Uterus (tissue), 4 donors: ENCODE measurements around the gene NT5C3A. TPM values are rescaled to one million over a fixed set of nuclear protein-coding genes. Genes with fewer than 3 reads are reported as not detected.
A peak's percentile ranks its signal among the peaks of the same experiment; 100 is the strongest.
"Not testable (repeated sequence)": the region's sequence is repeated elsewhere in the genome, so short reads cannot be mapped to it uniquely, and the experiment has no call there.

Experiments used
- DNase-seq, 2 donors: peaks; one replicate each; pipeline ENCODE4 v3.0.0-alpha.2; 2019 to 2020
- H3K27ac ChIP-seq, 2 donors: fragments of 200-600 bp; sonication (generic); 1 replicate in 1 of 2; 2 replicates in 1 of 2; pipeline ENCODE4 v1.5.1; 2016 to 2018
- H3K27me3 ChIP-seq, 2 donors: fragments of 200-600 bp; sonication (generic); one replicate each; pipeline ENCODE4 v1.5.1; 2018 to 2019; ENCODE audit warnings: control low read depth in 1 of 2
- H3K36me3 ChIP-seq, 2 donors: fragments of 200-600 bp; sonication (generic); one replicate each; pipeline ENCODE4 v1.5.1; 2019; ENCODE audit warnings: control low read depth in 1 of 2
- H3K4me1 ChIP-seq, 2 donors: fragments of 200-600 bp; sonication (generic); one replicate each; pipeline ENCODE4 v1.5.1; 2018 to 2019; ENCODE audit warnings: control low read depth in 1 of 2
- H3K4me3 ChIP-seq, 2 donors: fragments of 200-600 bp; sonication (generic); 1 replicate in 1 of 2; 2 replicates in 1 of 2; pipeline ENCODE4 v1.5.1; 2018 to 2019; ENCODE audit warnings: mild to moderate bottlenecking in 1 of 2
- H3K9me3 ChIP-seq, 2 donors: fragments of 200-600 bp; sonication (generic); one replicate each; pipeline ENCODE4 v1.5.1; 2019; ENCODE audit warnings: control low read depth in 1 of 2
- POLR2A ChIP-seq, 2 donors: fragments of 450-650 bp; IDR thresholded peaks; one replicate each; pipeline ENCODE4 v1.6.1; 2016; ENCODE audit warnings: antibody characterized with exemption in 2 of 2, mild to moderate bottlenecking in 1 of 2, moderate library complexity in 1 of 2
- intact Hi-C: fragments of 100-400 bp; cut with DNase I; formaldehyde crosslinking; loops from one replicate; pipeline ENCODE4 v1.15.1; 2023; ENCODE audit warnings: low total_unique reads
- total RNA-seq, 4 donors: library from RNA; depleted of rRNA in 3 of 4; stranded (reverse); fragments of >200 nt in 3 of 4; gene quantifications; one replicate each; pipeline versions ENCODE4 v1.1.0 to v1.2.4, GENCODE V29; 2014 to 2023
- TF ChIP-seq, protein P1 (sequence below), 4 experiments: fragments of 200-600 bp in 2 of 4; fragments of 450-650 bp in 2 of 4; sonication (generic) in 2 of 4; IDR thresholded peaks; one replicate each; pipeline ENCODE4 v1.5.1; 2016 to 2019; ENCODE audit warnings: antibody characterized with exemption in 4 of 4, mild to moderate bottlenecking in 2 of 4, moderate library complexity in 1 of 4
- donor health status: DM: yes; HTN: yes; CAD: no.

Gene NT5C3A
- total RNA-seq, 4 donors from 2014 or later: 21.3 to 50.2 (median 42.1) TPM

DNA sequence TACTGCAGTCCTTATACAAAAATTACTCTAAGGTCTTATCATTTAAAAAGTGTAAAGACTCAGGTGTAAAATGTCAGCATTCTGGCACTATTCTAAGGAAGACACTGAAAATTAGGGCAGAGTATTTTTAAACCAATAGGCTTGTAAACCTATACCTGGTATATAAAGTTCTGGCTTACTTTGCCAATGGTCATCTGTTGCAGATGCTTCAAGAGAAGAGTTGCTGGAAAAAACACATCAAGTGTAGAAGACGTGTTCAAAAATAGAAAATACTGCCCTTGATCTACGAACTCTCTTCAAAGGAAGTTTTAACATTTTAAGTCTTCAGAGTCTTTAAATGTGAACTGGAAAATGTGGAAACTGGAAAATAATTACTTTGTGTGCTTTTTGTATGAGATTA is 23.9 kb downstream of the NT5C3A start:
- peak overlapping the region in 1 of 2 donors; percentile 38 for H3K4me3 ChIP-seq
- peaks cover 0 to 4% of the 10 kb centered on the region in 2 donors for H3K4me1 ChIP-seq
- no peak for DNase-seq
- H3K27ac ChIP-seq: peak overlapping the region in 1 of 2 donors; percentile 93
- intact Hi-C loops: no loop called here
- H3K9me3 ChIP-seq: no peaks in the 10 kb centered on the region
- H3K27me3 ChIP-seq: no peaks in the 10 kb centered on the region
- H3K36me3 ChIP-seq: no peaks in the 10 kb centered on the region
- TF ChIP-seq, protein P1, sequence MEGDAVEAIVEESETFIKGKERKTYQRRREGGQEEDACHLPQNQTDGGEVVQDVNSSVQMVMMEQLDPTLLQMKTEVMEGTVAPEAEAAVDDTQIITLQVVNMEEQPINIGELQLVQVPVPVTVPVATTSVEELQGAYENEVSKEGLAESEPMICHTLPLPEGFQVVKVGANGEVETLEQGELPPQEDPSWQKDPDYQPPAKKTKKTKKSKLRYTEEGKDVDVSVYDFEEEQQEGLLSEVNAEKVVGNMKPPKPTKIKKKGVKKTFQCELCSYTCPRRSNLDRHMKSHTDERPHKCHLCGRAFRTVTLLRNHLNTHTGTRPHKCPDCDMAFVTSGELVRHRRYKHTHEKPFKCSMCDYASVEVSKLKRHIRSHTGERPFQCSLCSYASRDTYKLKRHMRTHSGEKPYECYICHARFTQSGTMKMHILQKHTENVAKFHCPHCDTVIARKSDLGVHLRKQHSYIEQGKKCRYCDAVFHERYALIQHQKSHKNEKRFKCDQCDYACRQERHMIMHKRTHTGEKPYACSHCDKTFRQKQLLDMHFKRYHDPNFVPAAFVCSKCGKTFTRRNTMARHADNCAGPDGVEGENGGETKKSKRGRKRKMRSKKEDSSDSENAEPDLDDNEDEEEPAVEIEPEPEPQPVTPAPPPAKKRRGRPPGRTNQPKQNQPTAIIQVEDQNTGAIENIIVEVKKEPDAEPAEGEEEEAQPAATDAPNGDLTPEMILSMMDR (IDR thresholded peaks at IDR 0.05): no peak
- no peak for TF ChIP-seq POLR2A (IDR thresholded peaks at IDR 0.05)

DNA sequence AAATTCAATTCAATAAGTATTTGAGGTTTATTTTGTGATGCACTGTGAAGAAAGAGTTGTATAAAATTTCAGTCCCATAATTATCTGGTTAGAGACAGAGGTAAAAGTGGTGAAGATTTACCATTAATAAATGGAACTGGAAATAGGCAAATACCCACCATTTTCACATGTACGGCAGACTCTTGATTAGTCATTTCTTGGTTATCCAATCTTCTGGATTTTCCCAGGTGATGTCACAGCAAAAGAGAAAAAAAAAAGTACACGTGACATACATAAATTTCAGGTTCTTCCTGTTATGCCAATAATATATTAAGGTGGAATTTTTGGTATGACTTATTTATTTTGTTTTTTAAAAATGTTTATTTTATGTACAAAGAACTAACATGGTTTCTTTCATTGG is 26.8 kb downstream of the NT5C3A start:
- intact Hi-C loops: no loop called here
- no peak for DNase-seq
- H3K27me3 ChIP-seq: no peaks in the 10 kb centered on the region
- no peak overlapping the region for H3K4me3 ChIP-seq
- H3K4me1 ChIP-seq: peaks cover 0 to 4% of the 10 kb centered on the region in 2 donors
- no peaks in the 10 kb centered on the region for H3K36me3 ChIP-seq
- H3K9me3 ChIP-seq: no peaks in the 10 kb centered on the region
- no peak overlapping the region for H3K27ac ChIP-seq
- TF ChIP-seq, protein P1 (IDR thresholded peaks at IDR 0.05): no peak
- TF ChIP-seq POLR2A (IDR thresholded peaks at IDR 0.05): no peak

DNA sequence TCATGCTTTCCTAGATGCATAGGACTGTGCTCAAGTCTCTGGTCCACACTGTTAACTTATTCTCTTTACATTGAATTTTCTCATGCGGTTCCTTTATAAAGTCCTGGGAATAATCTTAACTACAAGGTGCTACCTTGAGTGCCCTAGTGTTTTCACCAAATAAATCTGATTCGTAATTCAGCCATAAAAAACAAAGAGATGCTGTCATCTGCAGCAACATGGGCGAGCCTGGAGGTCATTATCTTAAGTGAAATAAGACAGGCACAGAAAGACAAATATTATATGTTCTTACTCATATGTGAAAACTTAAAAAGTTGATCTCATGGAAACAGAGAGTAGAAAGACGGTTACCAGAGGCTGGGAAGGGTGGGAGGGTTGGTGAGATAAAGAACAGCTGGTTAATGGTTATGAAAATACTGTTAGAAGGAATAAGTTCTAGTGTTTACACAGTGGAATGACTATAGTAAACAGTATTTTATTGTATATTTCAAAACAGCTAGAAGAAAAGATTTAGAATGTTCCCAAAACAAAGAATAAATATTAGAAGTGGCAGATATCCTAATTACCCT is 38.3 kb downstream of the NT5C3A start:
- H3K9me3 ChIP-seq: no peaks in the 10 kb centered on the region
- TF ChIP-seq, protein P1 (IDR thresholded peaks at IDR 0.05): no peak
- no peak for TF ChIP-seq POLR2A (IDR thresholded peaks at IDR 0.05)
- no peaks in the 10 kb centered on the region for H3K27me3 ChIP-seq
- no peak for DNase-seq
- intact Hi-C loops: no loop called here
- no peak overlapping the region for H3K4me3 ChIP-seq
- no peaks in the 10 kb centered on the region for H3K4me1 ChIP-seq
- no peaks in the 10 kb centered on the region for H3K36me3 ChIP-seq
- no peak overlapping the region for H3K27ac ChIP-seq

DNA sequence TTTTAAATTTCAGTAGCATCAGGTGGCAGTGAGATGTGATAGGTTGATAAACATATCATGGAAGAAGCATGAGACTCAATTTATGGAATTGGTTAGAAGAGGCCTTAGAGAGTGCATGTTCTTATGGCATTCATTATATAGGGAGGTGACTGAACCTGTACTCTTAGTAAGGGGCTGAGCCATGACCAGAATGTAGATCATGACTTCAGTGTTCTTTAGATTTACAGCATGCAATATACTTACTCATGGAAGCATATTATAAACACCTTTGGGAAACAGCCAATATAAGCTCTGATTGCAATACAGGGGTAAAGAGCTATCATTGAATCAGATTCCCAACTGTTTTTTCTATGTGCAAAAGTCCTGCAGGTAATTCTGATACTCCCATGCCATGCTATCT is 50.2 kb downstream of the NT5C3A start:
- no peaks in the 10 kb centered on the region for H3K36me3 ChIP-seq
- intact Hi-C loops: no loop called here

DNA sequence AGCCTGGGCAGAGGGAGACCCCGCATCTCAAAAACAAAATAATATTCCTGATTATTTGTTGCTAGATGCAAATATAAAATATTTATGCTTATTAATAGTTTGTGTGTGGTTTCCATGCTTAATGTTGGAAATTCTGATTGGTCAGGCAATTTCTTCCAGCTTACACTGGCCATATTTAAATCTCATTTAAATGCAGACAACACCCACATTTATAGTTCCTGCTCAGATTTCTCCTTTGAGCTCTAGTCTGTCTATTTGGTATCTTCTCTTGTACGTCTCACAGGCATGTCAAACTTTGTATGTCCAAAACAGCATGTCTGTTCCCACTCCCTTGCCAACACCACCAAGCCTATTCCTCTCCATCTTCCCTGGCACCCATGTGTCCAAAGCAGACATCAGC is 52.8 kb downstream of the NT5C3A start:
- DNase-seq: no peak
- Histone ChIP-seq H3K36me3 (no peaks in the 10 kb centered on the region), H3K27ac (no peak overlapping the region), H3K27me3 (no peaks in the 10 kb centered on the region), H3K4me3 (no peak overlapping the region), H3K9me3 (no peaks in the 10 kb centered on the region), H3K4me1 (no peaks in the 10 kb centered on the region)
- intact Hi-C loops: no loop called here
- TF ChIP-seq, protein P1 (IDR thresholded peaks at IDR 0.05): no peak
- no peak for TF ChIP-seq POLR2A (IDR thresholded peaks at IDR 0.05)

More for the DNA sequence above, 50.2 kb downstream of the NT5C3A start:
- Histone ChIP-seq H3K9me3 (no peaks in the 10 kb centered on the region), H3K27ac (no peak overlapping the region), H3K4me1 (no peaks in the 10 kb centered on the region), H3K4me3 (no peak overlapping the region), H3K27me3 (no peaks in the 10 kb centered on the region)
- DNase-seq: no peak
- TF ChIP-seq, protein P1 (IDR thresholded peaks at IDR 0.05): no peak
- no peak for TF ChIP-seq POLR2A (IDR thresholded peaks at IDR 0.05)

DNA sequence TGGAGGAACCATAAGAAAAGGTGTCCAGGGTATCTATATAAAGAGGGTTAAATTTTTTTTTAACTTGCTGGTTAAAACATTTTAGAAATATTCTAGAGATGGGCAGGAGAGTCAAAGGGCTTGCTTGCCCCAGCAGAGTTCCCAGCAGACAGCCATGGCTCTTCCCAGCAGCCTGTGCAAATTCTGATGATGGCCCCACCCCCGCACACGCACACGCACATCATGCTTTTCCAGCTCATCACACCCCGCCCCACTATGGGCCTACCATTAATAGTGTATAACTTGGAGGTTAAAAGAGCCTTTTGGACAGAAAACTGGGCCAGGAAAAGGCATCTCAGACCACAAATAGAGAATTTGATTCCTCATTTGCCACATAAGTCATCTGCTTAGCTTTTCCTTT is 56.9 kb downstream of the NT5C3A start:
- not testable (repeated sequence) for DNase-seq

DNA sequence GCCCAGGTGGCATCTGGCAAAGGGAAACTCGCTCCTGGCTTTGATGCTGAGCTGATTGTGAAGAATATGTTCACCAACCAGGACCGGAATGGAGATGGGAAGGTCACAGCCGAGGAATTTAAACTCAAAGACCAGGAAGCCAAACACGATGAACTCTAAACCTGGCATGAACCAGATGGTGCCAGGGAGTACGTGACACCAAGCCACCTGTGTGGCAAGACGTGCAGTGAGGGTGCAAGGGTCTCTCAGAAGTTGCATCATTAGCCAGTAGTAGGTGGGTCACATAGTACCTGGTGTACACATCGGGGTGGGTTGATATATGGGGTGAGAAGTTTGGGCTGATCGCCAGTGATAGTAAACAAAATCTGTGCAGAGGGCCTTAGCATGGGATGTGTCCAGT is 57.4 kb downstream of the NT5C3A start:
- DNase-seq, H3K9me3 ChIP-seq, H3K36me3 ChIP-seq, H3K27me3 ChIP-seq, H3K4me1 ChIP-seq, intact Hi-C loops, H3K4me3 ChIP-seq, H3K27ac ChIP-seq: not testable (repeated sequence)

More for the DNA sequence above, 56.9 kb downstream of the NT5C3A start:
- H3K9me3 ChIP-seq, H3K4me3 ChIP-seq, H3K4me1 ChIP-seq, H3K36me3 ChIP-seq, H3K27me3 ChIP-seq, intact Hi-C loops, H3K27ac ChIP-seq: not testable (repeated sequence)

DNA sequence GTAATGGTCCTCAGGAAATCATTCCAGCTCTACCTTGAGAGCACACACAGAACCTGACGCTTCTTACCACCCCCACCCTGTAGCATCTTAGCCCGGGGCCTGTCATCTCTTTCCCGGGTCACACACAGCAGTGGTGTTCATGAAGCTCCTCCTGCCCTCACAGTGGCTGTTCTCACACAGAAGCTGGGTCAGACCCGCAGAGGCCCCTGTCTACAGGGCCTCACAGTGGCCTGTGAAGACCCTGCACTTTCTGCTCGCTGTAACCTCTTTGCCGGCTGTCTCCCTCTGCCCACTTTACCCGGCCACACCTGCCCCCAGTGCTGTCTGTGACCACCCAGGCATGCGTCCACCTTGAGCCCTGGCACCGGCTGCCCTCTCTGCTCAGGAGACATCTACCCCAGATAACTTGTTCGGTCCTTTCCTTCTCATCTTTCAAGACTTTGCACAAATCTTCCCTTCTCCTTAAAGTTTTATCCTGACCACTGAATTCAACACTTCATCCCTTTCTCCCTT is 58.4 kb downstream of the NT5C3A start:
- H3K9me3 ChIP-seq, H3K4me1 ChIP-seq, intact Hi-C loops, H3K36me3 ChIP-seq, H3K4me3 ChIP-seq, H3K27me3 ChIP-seq, H3K27ac ChIP-seq, DNase-seq: not testable (repeated sequence)
